Mucosa of rectum (tissue), 2 donors: ENCODE results near the gene ALK.

Source experiments
- H3K27ac ChIP-seq, 2 donors: one replicate each; pipeline ENCODE4 v1.7.0; 2013; ENCODE audit warnings: inconsistent platforms in 2 of 2, low read depth in 2 of 2, low read length in 2 of 2
- H3K27me3 ChIP-seq, 2 donors: one replicate each; pipeline ENCODE4 v1.7.0; 2013; ENCODE audit warnings: low read length in 2 of 2; ENCODE audit not compliant: control insufficient read depth in 2 of 2, insufficient read depth in 2 of 2
- H3K36me3 ChIP-seq, 2 donors: one replicate each; pipeline ENCODE4 v1.7.0; 2013; ENCODE audit warnings: low read length in 2 of 2; ENCODE audit not compliant: control insufficient read depth in 2 of 2, insufficient read depth in 2 of 2
- H3K4me1 ChIP-seq, 2 donors: one replicate each; pipeline ENCODE4 v1.7.0; 2013; ENCODE audit warnings: low read length in 2 of 2, mild to moderate bottlenecking in 1 of 2; ENCODE audit not compliant: control insufficient read depth in 2 of 2, insufficient read depth in 2 of 2
- H3K4me3 ChIP-seq, 2 donors: one replicate each; pipeline ENCODE4 v1.7.0; 2013; ENCODE audit warnings: low read length in 2 of 2
- H3K9ac ChIP-seq, 2 donors: one replicate each; pipeline ENCODE4 v1.7.0; 2013; ENCODE audit warnings: low read length in 2 of 2, low read depth in 1 of 2, mild to moderate bottlenecking in 1 of 2
- H3K9me3 ChIP-seq, 2 donors: one replicate each; pipeline ENCODE4 v1.7.0; 2013; ENCODE audit warnings: low read length in 2 of 2; ENCODE audit not compliant: control insufficient read depth in 2 of 2
- donor health status: healthy.
- donor health status: Normal muscosa, but diverticular disease.

ALK gene

GRCh38 chr2:29174937-29175336 is 746.4 kb downstream of the ALK start:
- Histone ChIP-seq H3K36me3 (peaks cover 0 to 3% of the 10 kb centered on the region in 2 donors), H3K27me3 (no peaks in the 10 kb centered on the region), H3K4me1 (no peaks in the 10 kb centered on the region), H3K27ac (no peak overlapping the region), H3K9ac (no peak overlapping the region), H3K9me3 (no peaks in the 10 kb centered on the region), H3K4me3 (no peak overlapping the region)

- Histone ChIP-seq H3K36me3 (no peaks in the 10 kb centered on the region), H3K4me3 (no peak overlapping the region), H3K4me1 (no peaks in the 10 kb centered on the region), H3K27me3 (no peaks in the 10 kb centered on the region), H3K9me3 (no peaks in the 10 kb centered on the region), H3K9ac (no peak overlapping the region), H3K27ac (no peak overlapping the region)
These were observed 754.9 kb downstream of the ALK start for GRCh38 chr2:29166242-29167039.

- Histone ChIP-seq H3K36me3 (no peaks in the 10 kb centered on the region), H3K4me1 (no peaks in the 10 kb centered on the region), H3K27ac (no peak overlapping the region), H3K4me3 (no peak overlapping the region), H3K9ac (no peak overlapping the region), H3K27me3 (no peaks in the 10 kb centered on the region), H3K9me3 (no peaks in the 10 kb centered on the region)
These were observed 755.8 kb downstream of the ALK start for GRCh38 chr2:29165362-29166241.

GRCh38 chr2:29164091-29164846 is 757.1 kb downstream of the ALK start:
- Histone ChIP-seq H3K36me3 (no peaks in the 10 kb centered on the region), H3K27ac (no peak overlapping the region), H3K9me3 (no peaks in the 10 kb centered on the region), H3K27me3 (no peaks in the 10 kb centered on the region), H3K9ac (no peak overlapping the region), H3K4me3 (no peak overlapping the region), H3K4me1 (no peaks in the 10 kb centered on the region)

- H3K36me3 ChIP-seq, result no peaks in the 10 kb centered on the region
- no peak overlapping the region for H3K27ac ChIP-seq
- H3K9me3 ChIP-seq, result no peaks in the 10 kb centered on the region
- no peaks in the 10 kb centered on the region for H3K4me1 ChIP-seq
- H3K27me3 ChIP-seq, result no peaks in the 10 kb centered on the region
- H3K9ac ChIP-seq, result no peak overlapping the region
- no peak overlapping the region for H3K4me3 ChIP-seq
These were observed 759.0 kb downstream of the ALK start for GRCh38 chr2:29162204-29162928.

GRCh38 chr2:29160184-29160583 is 761.2 kb downstream of the ALK start:
- H3K27ac ChIP-seq, result no peak overlapping the region
- no peak overlapping the region for H3K9ac ChIP-seq
- H3K36me3 ChIP-seq, result no peaks in the 10 kb centered on the region

GRCh38 chr2:29159125-29159524 is 762.3 kb downstream of the ALK start:
- Histone ChIP-seq H3K4me1 (no peaks in the 10 kb centered on the region), H3K9ac (no peak overlapping the region), H3K27ac (no peak overlapping the region), H3K9me3 (no peaks in the 10 kb centered on the region), H3K36me3 (peaks cover 0 to 3% of the 10 kb centered on the region in 2 donors), H3K4me3 (no peak overlapping the region), H3K27me3 (no peaks in the 10 kb centered on the region)

More at GRCh38 chr2:29160184-29160583, 761.2 kb downstream of the ALK start:
- Histone ChIP-seq H3K9me3 (no peaks in the 10 kb centered on the region), H3K4me3 (no peak overlapping the region), H3K4me1 (no peaks in the 10 kb centered on the region), H3K27me3 (no peaks in the 10 kb centered on the region)

- Histone ChIP-seq H3K9me3 (no peaks in the 10 kb centered on the region), H3K4me1 (no peaks in the 10 kb centered on the region), H3K36me3 (peaks cover 0 to 11% of the 10 kb centered on the region in 2 donors), H3K9ac (no peak overlapping the region), H3K27me3 (no peaks in the 10 kb centered on the region), H3K27ac (no peak overlapping the region), H3K4me3 (no peak overlapping the region)
These were observed 764.3 kb downstream of the ALK start for GRCh38 chr2:29157131-29157530.

GRCh38 chr2:29155578-29155977 is 765.8 kb downstream of the ALK start:
- Histone ChIP-seq H3K4me1 (no peaks in the 10 kb centered on the region), H3K36me3 (peaks cover 0 to 11% of the 10 kb centered on the region in 2 donors), H3K27ac (no peak overlapping the region), H3K9me3 (no peaks in the 10 kb centered on the region), H3K9ac (no peak overlapping the region), H3K4me3 (no peak overlapping the region), H3K27me3 (no peaks in the 10 kb centered on the region)
